HG02981 (cell line): ENCODE results near the gene WDR27.
"Not testable (repeated sequence)": the region's sequence is repeated elsewhere in the genome, so short reads cannot be mapped to it uniquely, and the experiment has no call there.

ENCODE experiments used
- ATAC-seq: cut with Tn5 transposase; IDR thresholded peaks from one replicate; pipeline ENCODE4 v1.9.1; 2021; ENCODE audit warnings: mild to moderate bottlenecking, moderate library complexity; ENCODE audit not compliant: unreplicated experiment

The WDR27 gene

DNA sequence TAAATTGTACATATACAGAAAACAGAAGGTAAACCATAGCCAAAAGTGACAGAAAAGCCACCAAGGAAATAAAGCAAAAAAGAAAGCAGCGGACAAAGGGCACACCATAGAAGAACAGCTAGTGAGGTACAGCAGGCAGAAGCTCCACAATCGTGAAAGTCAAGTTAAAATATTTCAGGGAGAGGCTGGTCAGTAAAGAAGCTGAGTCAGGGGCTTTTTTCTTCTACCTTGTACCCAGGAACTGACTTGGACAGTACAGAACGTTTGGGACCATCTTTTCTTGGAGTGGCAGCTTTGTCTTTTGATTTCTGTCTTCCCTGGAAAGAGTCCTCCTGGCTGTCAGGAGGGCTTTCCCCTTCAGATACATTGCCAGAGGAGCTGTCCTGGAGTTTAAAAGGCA, 8.2 kb upstream of the WDR27 start:
- no peak for ATAC-seq

DNA sequence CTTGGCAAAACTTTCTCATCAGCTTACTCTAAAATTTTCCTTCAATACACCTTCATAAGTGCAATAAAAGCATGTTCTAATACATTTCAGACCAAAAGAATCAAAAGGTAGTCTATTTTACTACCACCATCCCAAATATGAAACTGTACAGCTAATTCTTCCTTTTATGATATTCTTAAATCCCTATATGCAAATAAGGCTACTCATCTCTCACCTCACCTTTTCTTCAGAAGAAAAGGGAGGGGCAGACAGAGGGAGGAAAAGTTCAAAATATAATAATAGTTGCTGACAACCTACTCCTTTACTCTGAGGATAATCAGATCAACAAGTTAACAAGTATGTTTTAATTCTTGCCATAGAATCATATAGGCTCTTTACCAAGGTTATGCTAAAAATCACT, 7.5 kb upstream of the WDR27 start:
- peak; percentile 50 for ATAC-seq

DNA sequence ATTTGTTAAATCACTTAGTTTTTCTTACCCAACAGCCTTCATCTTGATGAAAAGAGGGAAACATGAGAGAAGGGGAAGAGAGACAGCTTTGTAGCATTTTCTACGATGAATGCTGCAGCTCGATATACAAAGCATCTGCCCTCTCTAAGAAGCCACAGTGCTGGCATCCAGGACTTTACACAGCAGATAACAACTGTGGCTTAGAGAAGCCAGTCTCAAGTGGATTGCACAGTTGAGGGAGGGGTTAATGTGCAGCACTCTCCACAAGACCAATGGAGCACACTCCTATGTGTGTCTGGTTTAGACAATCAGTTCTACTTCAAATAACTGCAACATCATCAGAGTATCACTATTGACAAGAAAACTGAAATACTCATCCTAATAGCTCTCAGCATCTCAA, 5.9 kb upstream of the WDR27 start:
- no peak for ATAC-seq

DNA sequence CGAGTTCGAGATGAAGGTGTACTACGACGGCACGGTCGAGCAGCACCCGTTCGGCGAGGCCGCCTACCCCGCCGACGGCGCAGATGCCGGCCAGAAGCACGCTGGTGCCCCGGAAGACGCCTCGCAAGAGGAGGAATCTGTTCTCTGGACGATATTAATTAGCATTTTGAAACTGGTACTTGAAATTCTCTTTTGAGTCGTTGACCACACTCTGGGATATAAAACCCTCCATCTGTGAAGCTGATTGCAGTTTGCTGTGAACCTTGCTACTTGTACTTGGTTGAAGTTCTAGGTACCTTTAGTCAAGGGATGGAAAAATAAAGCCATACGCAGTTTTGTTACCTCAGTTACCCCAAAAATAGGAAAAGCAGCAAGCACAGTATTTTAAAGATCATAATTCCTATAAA, 1.0 kb upstream of the WDR27 start:
- ATAC-seq = peak; percentile 9

DNA sequence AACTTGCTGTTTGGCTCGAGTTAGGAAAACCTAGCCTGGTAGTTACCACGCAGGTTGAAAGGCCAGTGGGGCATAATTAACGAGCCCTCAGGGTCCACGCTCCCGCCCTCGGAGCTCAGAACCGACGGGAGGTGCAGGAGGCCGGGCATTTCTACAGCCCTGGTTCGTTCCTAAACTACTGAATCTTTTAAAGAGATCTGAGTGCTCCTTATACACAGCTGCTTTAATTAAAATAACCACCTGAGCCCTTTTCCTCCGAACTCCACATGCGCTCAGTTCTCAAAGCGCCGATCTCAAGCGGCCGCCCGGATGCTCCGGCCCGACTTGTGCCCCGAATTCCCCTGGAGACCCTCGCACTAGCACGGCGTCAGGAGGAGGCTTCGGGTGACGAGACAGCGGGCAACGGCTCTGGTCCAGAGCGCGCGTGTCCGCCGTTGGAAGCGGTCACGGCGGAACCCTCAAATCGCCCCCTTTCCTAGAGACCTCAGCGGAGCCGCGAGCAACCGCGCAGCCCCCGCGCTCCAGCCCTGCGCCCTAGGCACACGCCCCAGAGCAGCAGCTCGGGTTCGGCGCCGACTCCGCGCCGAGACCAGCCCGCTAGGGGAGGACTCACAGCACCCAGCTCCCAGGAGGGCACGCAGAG, 397 bp downstream of the WDR27 start:
- no peak for ATAC-seq

DNA sequence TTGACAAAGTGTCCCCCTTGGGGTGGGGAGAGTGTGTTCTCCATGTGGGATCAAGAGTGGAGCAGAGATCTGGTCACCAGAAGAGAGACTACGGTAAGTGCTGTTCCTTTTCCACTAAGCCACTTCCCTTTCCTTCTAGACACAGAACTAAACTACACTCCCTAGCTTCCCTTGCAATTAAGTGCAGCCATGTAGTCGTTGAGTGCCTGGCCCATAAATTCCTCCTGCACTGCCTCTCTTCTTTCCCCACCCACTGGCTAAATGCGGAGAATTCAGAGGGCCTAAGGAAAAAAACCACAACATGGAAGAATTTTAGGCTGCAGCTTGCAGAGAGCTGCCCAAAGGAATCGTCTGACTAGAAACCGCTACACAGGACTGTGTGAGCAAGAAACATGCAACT, 1.5 kb downstream of the WDR27 start:
- ATAC-seq = no peak

DNA sequence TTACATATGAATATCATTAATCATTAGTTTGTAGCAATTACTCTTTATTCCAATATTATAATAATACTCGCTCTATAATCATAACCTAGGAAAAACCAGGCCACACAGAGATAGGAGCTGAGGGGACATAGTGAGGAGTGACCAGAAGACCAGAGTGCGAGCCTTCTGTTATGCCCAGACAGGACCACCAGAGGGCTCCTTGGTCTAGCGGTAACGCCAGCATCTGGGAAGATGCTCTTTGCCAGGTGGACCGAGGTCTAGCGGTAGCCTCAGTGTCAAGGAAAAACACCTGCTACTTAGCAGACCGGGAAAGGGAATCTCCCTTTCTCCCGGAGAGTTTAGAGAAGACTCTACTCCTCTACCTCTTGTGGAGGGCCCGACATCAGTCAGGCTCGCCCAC, 4.7 kb downstream of the WDR27 start:
- ATAC-seq = not testable (repeated sequence)

DNA sequence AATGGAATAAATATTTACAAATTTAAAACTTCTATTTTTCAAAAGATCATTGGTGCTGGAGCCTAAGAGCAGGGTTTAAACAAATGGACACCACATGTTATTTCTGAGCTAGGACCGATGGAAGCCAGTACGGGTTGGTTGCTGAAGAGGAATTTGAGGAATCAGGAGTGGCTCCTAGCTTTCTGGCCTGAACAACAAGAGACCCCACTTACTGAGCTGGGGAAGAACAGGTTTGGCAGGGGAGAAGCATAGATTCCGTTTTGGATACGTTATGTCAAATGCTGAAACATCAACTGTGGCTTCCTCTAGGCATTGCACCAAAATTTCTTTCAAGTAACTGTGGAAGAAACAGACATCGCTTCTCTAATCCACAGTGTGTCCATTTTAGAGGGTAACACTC, 6.7 kb downstream of the WDR27 start:
- ATAC-seq = no peak

DNA sequence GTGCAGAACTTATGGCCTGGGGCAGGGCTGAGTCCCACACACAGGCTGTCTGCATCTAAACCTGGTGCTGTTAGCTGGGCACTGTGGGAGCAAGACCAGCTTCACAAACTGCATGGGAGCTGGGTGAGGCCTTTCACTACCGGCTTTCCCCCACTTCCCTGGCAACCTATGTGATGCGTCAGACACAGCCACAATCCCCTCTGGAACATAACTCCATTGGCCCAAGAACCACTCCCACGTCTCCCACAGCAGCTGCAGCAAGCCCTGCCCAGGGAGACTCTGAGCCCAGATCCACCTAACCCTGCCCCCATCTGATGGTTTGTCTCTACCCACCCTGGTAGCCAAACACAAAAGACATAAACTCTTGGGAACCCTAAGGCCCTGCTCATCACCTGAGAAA, 9.3 kb downstream of the WDR27 start:
- ATAC-seq = no peak

DNA sequence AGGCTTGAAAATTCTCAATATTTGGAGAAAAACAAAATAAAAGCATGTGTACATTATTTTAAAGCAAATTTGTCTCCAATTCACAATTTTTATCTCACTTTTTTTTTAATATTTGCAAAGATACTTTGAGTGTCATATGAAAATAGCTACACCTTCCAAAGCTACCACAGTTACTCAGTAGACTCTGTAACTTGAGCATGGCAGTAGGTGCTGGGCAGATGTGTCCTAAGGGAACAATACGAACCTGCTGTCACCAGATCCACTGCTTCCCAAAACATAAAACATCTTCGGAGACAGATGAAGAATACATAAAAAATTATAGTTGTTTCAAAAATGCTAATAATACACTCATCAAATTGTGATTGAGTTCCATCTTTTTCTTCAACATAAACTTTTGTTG, 10.6 kb downstream of the WDR27 start:
- no peak for ATAC-seq

DNA sequence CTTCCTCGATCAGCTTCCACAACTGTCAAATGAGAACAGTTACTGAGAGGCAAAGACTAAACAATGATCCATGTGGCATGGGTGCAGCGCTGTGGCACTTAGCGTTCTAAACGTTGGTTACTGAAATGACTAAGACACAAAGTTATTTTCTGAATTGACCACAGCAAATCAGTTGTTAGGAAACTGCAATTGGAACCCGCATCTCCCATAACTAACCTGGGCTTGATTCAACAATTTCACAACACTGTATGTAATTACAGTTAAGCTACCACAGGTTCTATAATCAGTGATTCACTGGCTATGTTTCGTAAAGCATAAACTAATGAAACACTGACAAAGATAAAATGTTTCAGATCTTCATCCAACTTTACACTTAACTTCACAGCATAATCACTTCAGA, 12.5 kb downstream of the WDR27 start:
- ATAC-seq = no peak

DNA sequence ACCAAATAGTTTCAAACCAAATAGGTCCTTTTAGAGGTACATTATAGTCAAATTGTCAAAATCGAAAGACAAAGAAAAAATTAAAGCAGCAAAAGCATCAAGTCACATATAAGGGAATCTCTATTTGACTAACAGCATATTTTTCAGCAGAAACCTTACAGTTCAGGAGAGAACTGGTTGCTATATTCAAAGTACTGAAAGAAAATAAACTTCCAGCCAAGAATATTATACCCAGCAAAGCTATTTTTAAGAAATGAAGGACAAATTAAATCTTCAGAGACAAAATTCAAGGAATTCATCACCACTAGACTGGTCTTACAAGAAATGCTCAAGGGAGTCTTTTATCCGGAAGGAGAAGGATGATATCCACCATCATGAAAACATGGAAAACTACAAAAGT, 16.0 kb downstream of the WDR27 start:
- ATAC-seq = no peak

DNA sequence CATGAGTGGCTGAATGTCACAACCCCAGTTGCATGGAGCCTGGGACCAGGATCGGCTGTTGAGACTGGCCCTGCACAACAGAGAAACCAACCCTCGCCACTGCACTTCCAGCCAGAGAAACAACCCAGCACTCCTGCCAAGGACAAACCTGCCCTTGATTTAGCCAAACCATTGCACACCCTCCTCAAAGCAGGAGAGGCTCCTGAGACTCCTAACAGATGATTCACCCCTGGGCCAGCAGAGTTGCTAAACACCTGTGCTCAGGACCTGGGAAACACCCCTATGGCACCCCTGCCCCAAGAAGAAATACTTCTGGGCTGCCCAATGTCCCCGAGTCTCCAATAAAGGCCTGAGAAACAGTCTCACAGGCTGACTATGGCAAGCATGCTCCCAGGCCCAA, 17.8 kb downstream of the WDR27 start:
- ATAC-seq = no peak

DNA sequence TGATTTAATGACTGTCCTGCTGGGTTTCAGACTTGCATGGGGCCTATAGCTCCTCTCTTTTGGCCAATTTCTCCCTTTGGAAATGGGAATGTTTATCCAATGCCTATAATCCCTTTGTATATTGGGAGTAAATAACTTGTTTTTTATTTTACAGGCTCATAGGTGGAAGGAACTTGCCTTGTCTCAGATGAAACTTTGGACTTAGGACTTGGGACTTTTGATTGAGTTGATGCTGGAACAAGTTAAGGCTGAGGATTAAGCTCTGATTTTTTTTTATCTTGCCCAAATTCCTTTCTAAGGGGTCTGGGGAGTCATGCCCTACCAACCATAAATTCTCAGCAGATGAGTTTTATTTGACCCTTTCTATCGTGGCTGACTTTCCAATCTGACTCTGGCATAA, 23.5 kb downstream of the WDR27 start:
- ATAC-seq = no peak

DNA sequence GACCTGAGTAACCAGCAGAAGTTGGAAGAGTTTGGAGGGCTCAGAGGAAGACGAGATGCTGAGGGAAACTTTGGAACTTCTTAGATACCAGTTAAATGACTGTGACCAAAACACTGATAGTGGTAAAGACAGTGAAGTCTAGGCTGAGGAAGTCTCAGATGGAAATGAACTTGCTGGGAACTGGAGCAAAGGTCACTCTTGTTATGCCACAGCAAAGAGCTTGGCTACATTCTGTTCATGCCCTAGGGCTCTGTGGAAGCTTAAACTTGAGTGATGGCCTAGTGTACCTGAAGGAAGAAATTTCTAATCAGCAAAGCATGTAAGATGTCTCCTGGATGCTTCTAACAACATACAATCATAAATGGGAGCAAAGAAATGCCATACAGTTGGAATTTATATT, 24.7 kb downstream of the WDR27 start:
- no peak for ATAC-seq

DNA sequence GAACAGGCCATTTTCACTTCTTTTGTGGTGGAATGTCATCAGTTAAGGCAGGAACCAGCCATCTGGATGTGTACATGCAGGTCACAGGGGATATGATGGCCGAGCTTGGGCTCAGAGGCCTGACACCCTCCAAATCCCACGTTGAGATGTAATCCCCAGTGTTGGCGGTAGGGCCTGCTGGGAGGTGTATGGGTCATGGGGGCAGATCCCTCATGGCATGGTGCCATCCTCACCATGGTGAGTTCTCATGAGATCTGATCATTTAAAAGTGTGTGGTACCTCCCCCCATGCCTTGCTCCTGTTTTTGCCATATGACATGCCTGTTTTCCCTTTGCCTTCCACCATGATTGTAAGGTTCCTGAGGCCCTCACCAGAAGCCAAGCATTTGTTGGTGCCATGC, 26.8 kb downstream of the WDR27 start:
- no peak for ATAC-seq

DNA sequence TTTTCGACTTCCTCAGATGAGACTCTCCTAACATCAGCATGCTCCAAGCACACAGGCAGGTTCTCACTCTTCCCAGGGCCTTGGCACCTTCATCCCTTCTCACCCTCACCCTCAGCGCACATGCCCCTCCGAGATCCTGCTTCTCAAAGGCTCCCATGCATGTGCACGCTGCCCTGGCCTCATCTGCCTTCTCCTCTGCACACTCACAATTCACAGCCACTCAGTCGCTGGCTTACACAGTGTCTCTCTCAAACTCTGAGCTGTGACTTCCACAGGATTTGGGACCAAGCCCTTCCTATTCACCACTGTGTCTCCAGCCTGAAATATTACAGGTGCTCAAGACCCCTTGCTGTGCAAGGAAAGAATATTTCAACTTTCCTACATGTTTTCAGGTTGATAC, 30.3 kb downstream of the WDR27 start:
- no peak for ATAC-seq

DNA sequence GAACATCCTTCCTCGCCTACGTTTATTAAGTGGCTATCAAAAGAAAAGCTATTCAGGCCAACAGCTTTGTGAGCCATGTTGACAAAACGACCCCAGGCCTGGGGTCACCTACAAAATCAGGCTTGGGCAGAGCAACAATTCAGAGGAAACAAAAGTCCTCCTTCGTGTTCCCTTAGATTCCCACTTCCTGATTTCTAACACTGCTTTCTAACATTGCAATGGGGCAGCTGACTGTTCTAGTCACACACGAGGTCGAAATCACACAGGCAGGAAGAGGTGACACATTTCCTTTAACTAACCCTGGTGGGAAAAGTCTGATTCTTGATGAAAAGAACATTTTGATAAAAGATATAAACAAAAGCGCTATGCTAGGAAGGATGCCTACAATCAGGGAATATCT, 31.9 kb downstream of the WDR27 start:
- ATAC-seq = no peak

DNA sequence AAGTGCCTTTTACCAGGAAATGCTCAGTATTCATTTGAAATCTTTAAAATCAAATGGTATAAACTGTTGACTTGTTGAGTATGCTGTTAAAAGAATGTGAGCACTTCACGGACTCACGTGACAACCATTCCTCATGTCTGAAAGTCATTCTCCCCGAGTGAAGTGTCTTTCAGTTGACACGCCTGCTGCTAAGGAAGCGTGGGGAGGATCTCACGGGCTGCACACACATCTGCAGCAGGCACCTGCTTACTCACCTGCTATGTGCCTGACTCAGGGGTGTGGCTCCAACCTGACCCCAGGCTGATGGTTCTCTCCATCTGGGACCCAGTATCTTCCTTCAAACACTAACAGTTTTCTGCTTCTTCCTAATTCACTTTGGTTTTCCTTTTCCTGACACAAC, 32.7 kb downstream of the WDR27 start:
- ATAC-seq = no peak

DNA sequence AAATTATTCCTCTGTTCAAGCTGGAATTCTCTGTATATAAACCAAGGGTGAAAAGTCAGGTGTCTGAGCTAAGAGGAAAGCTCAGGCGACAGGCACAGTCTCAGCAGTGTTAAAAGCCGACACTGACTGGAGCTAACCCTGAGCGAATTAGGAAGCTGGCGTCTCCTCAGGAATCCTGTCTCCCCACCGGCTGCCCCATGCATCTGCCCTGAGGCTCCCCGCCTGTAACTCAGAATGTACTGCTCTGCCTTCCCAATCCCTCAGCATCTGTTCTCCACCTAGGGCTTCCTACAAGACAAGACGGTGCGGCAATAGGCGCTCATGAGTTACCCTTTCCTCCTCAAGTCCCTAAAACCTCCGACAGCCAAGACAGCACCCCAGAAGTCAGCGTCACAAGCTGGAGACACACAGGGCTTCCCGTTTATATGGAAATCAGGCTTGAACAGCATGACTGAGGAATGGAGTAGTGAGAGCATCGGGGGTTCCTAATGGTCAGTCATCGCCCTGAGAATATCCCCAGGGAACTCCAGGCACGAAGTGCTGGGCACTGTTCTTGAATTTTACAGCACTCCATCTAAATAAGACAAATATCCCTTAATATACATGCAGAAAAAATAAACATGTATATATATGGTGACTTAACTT, 33.5 kb downstream of the WDR27 start:
- ATAC-seq = no peak

DNA sequence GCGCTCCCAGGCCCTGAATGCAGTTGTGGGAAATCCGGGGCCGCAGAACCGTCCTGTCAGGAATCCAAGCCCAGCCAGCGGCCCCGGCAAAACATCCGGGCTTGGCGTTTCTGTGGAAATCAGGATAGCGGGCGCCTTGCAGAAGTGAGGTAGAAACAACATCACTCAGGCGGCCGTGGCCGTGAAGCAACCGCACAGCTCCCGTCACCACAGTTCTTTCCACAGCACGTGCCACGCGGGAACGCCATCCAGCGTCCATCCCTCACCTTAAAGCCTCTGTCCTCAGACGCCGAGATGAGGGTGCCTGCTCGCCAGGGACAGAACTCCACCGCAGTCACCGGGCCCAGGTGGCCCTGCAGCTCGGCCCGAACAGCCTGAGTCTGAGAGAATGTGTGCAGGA, 34.1 kb downstream of the WDR27 start:
- ATAC-seq = no peak

DNA sequence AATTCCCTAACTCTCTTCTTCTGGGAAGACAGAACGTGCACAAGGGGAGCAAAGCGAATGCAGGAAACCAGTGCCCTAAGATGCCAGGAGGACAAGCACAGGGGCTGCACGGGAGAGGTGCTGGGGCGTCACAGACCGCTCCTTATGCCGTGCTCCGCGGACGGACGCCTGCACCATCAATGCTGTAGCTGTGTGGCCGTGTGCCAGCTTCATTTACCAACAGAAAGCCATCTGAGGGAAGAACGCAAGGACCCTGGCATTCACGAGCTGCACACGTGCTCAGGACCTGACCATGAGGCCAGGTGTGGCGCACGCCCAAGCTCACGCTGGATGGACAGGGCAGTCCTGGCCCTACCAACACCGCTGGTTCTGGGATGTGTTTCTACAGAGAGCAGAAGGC, 35.4 kb downstream of the WDR27 start:
- no peak for ATAC-seq

DNA sequence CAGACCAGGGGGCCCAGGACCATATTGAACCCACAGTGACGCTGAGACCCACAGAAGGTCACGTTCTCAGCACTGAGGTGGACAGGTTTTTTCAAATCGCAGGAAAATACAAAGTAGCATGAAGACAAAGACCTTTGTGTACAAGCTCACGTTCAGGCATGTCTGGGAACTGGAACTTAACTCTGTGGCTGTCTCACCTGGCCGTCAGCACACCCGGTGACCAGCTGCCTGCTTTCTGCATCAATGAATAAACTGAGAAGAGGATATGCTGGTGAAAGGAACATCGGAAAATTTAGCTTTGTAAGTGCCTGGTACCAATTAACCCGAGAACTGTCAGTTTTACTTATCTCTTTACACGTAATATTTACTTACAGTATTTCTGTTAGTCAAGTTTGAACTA, 36.5 kb downstream of the WDR27 start:
- ATAC-seq = no peak
